Astrocyte of the hippocampus (primary cell): ENCODE measurements around the gene SLC25A27.
A peak's percentile ranks its signal among the peaks of the same experiment; 100 is the strongest.

Source experiments
- DNase-seq: peaks from one replicate; pipeline ENCODE4 v3.0.0; 2011; ENCODE audit warnings: low read depth, low spot score

The SLC25A27 gene

GRCh38 chr6:46651006-46651405 lies 1.8 kb upstream of the SLC25A27 start:
- DNase-seq = no peak

- DNase-seq = no peak
Observed at GRCh38 chr6:46651816-46652215, 959 bp upstream of the SLC25A27 start.

- DNase-seq = peak; percentile 4
Observed at GRCh38 chr6:46652232-46652602, 558 bp upstream of the SLC25A27 start.

GRCh38 chr6:46653439-46654195 lies 842 bp downstream of the SLC25A27 start:
- no peak for DNase-seq

- DNase-seq = no peak
Observed at GRCh38 chr6:46655803-46656202, 3.0 kb downstream of the SLC25A27 start.

- no peak for DNase-seq
Observed at GRCh38 chr6:46657642-46658041, 4.9 kb downstream of the SLC25A27 start.

GRCh38 chr6:46661483-46661882 lies 8.7 kb downstream of the SLC25A27 start:
- DNase-seq = no peak

- DNase-seq = no peak
Observed at GRCh38 chr6:46667377-46667776, 14.6 kb downstream of the SLC25A27 start.

- DNase-seq = no peak
Observed at GRCh38 chr6:46674410-46674809, 21.6 kb downstream of the SLC25A27 start.

GRCh38 chr6:46676604-46677313 lies 24.0 kb downstream of the SLC25A27 start:
- DNase-seq = no peak

- peak; percentile 5 for DNase-seq
Observed at GRCh38 chr6:46677314-46677654, 24.5 kb downstream of the SLC25A27 start.

GRCh38 chr6:46684771-46685170 lies 32.0 kb downstream of the SLC25A27 start:
- DNase-seq = peak; percentile 56

GRCh38 chr6:46687619-46688097 lies 34.9 kb downstream of the SLC25A27 start, which contains the start of gene TDRD6:
Gene TDRD6 (plus strand): TSS chr6:46687885. CDS start chr6:46688129, 244 bp downstream.
- DNase-seq = no peak

- no peak for DNase-seq
Observed at GRCh38 chr6:46688117-46688965, 35.6 kb downstream of the SLC25A27 start.

GRCh38 chr6:46688966-46689335 lies 36.2 kb downstream of the SLC25A27 start:
- no peak for DNase-seq

- no peak for DNase-seq
Observed at GRCh38 chr6:46689657-46690056, 36.9 kb downstream of the SLC25A27 start.

GRCh38 chr6:46690141-46690755 lies 37.5 kb downstream of the SLC25A27 start:
- DNase-seq = no peak

GRCh38 chr6:46690911-46691451 lies 38.2 kb downstream of the SLC25A27 start:
- no peak for DNase-seq

- DNase-seq = no peak
Observed at GRCh38 chr6:46699970-46700369, 47.2 kb downstream of the SLC25A27 start.

- peak; percentile 36 for DNase-seq
Observed at GRCh38 chr6:46704562-46704961, 51.8 kb downstream of the SLC25A27 start.

GRCh38 chr6:46706464-46706863 lies 53.7 kb downstream of the SLC25A27 start:
- DNase-seq = no peak
